Measurements from ENCODE around the gene PRRC2B. TPM values are rescaled to one million over a fixed set of nuclear protein-coding genes. Genes with fewer than 3 reads are reported as not detected.

PRRC2B gene
- total RNA-seq, 2 donors from 2014 or later: 94.7 to 197 TPM

- 56% methylated on average over 24 of the region's 24 CpGs for WGBS
- peak overlapping the region; percentile 99 for H3K4me3 ChIP-seq
- intact Hi-C loops (cut with DNase I): loop anchor here (1.0 kb wide), 1 partner anchor 180 kb away; no protein-coding TSS in a partner anchor
These were observed 136.0 kb downstream of the PRRC2B start for GRCh38 chr9:131529597-131530545.

GRCh38 chr9:131530546-131530919 lies 136.6 kb downstream of the PRRC2B start:
- Histone ChIP-seq H3K36me3 (peaks cover 0 to 15% of the 10 kb centered on the region in 2 donors), H3K27me3 (replicated peaks; ENCODE audit: insufficient read depth) (no peaks in the 10 kb centered on the region), H3K9me3 (no peaks in the 10 kb centered on the region), H3K27ac (peak overlapping the region; percentile 78 to 81), H3K4me3 (peak overlapping the region; percentile 99), H3K4me1 (replicated peaks) (peaks cover 6% of the 10 kb centered on the region)
- peak in 2 of 4 experiments; percentile 18 to 33 for TF ChIP-seq CTCF (IDR thresholded peaks at IDR 0.05)
- no peak for TF ChIP-seq POLR2AphosphoS5 (IDR thresholded peaks at IDR 0.05)
- DNase-seq (ENCODE audit: low spot score): peak; percentile 25
- intact Hi-C loops (cut with DNase I): loop anchor here (1.0 kb wide), 1 partner anchor 180 kb away; no protein-coding TSS in a partner anchor
- 2% methylated on average over 29 of the region's 29 CpGs for WGBS

More at GRCh38 chr9:131529597-131530545, 136.0 kb downstream of the PRRC2B start:
- peaks cover 0 to 15% of the 10 kb centered on the region in 2 donors for H3K36me3 ChIP-seq
- no peak for DNase-seq (ENCODE audit: low spot score)
- TF ChIP-seq POLR2AphosphoS5 (IDR thresholded peaks at IDR 0.05): no peak
- no peak for TF ChIP-seq CTCF (IDR thresholded peaks at IDR 0.05)
- no peak for TF ChIP-seq POLR2A (IDR thresholded peaks at IDR 0.05)
- H3K27me3 ChIP-seq (replicated peaks; ENCODE audit: insufficient read depth): no peaks in the 10 kb centered on the region
- H3K27ac ChIP-seq: peak overlapping the region; percentile 78 to 81
- no peaks in the 10 kb centered on the region for H3K9me3 ChIP-seq
- peaks cover 6% of the 10 kb centered on the region for H3K4me1 ChIP-seq (replicated peaks)

- TF ChIP-seq CTCF (IDR thresholded peaks at IDR 0.05) (peak in 2 of 4 experiments; percentile 9 to 29), POLR2AphosphoS5 (IDR thresholded peaks at IDR 0.05) (no peak), POLR2A (IDR thresholded peaks at IDR 0.05) (peak; percentile 32)
- peak; percentile 60 for DNase-seq (ENCODE audit: low spot score)
- Histone ChIP-seq H3K4me1 (replicated peaks) (peaks cover 6% of the 10 kb centered on the region), H3K9me3 (no peaks in the 10 kb centered on the region), H3K27me3 (replicated peaks; ENCODE audit: insufficient read depth) (no peaks in the 10 kb centered on the region), H3K4me3 (peak within 1 kb of the TSS; percentile 99), H3K36me3 (peaks cover 0 to 15% of the 10 kb centered on the region in 2 donors), H3K27ac (peak within 1 kb of the TSS; percentile 78 to 81)
- intact Hi-C loops (cut with DNase I): loop anchor here (1.0 kb wide), 1 partner anchor 181 kb away; no protein-coding TSS in a partner anchor
- WGBS: 10% methylated on average over 28 of the region's 103 CpGs
These were observed 137.3 kb downstream of the PRRC2B start, which contains the start of gene UCK1 for GRCh38 chr9:131530920-131531832. Gene UCK1, minus strand, starts transcription at chr9:131531263. Its CDS starts 89 bp downstream, at chr9:131531174.

GRCh38 chr9:131534721-131535237 lies 140.9 kb downstream of the PRRC2B start:
- H3K36me3 ChIP-seq: no peaks in the 10 kb centered on the region
- DNase-seq (ENCODE audit: low spot score): no peak
- H3K9me3 ChIP-seq: no peaks in the 10 kb centered on the region
- H3K4me3 ChIP-seq: no peak overlapping the region
- H3K27ac ChIP-seq: no peak overlapping the region
- H3K27me3 ChIP-seq (replicated peaks; ENCODE audit: insufficient read depth): no peaks in the 10 kb centered on the region
- TF ChIP-seq POLR2A (IDR thresholded peaks at IDR 0.05): no peak
- no peak for TF ChIP-seq POLR2AphosphoS5 (IDR thresholded peaks at IDR 0.05)
- TF ChIP-seq CTCF (IDR thresholded peaks at IDR 0.05): no peak
- intact Hi-C loops (cut with DNase I): no loop called here
- peaks cover 5% of the 10 kb centered on the region for H3K4me1 ChIP-seq (replicated peaks)
- 48% methylated on average over 8 of the region's 8 CpGs for WGBS

Data from prostate gland (tissue), 2 donors.